Kidney glomerular epithelial cell (primary cell): ENCODE data around the gene TLK1.
"Not testable (repeated sequence)": the region's sequence is repeated elsewhere in the genome, so short reads cannot be mapped to it uniquely, and the experiment has no call there.

Experiments
- DNase-seq: peaks from one replicate; lab custom pipeline; 2025; lab: John Stamatoyannopoulos, UW

Gene TLK1

GRCh38 chr2:171142398-171142797 lies 18.3 kb downstream of the TLK1 start:
- no peak for DNase-seq

GRCh38 chr2:171141320-171141719 lies 19.4 kb downstream of the TLK1 start:
- DNase-seq = no peak

DNA sequence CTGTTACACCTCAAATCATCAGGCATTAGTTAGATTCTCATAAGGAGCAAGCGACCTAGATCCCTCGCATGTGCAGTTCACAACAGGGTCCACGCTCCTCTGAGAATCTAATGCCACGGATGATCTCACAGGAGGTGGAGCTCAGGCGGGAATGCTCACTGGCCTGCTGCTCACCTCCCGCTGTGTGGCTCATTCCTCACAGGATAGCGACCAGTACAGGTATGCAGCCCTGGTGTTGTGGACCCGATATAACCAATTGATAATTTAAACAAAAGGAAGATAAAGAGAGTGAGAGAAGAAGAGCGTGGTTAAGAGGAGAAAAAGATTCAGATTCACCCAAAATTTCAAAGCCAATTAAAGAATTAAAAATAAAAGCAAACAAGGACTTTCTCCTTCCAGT lies 20.8 kb downstream of the TLK1 start:
- no peak for DNase-seq

- DNase-seq = no peak
Observed at GRCh38 chr2:171136024-171136423, 24.7 kb downstream of the TLK1 start.

GRCh38 chr2:171134624-171135230 lies 26.0 kb downstream of the TLK1 start:
- no peak for DNase-seq

- no peak for DNase-seq
Observed at GRCh38 chr2:171132086-171132485, 28.6 kb downstream of the TLK1 start.

DNA sequence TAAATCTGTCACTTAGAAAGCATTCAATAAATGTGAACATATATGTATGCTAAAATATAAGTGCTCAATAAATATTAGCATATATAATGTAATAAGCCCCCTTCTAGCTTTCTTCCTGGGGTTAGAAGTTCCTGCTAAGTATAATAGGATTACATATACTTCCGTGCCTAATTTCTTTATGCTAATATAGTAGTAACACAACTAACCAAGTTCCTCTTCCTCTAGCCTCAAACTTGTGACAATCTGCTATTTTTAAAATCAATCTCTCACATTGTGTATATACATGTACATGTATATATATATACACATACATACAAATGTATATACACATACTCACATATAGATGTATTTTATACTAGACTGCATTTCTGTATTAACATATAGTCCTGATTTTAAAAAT lies 32.2 kb downstream of the TLK1 start:
- no peak for DNase-seq

- DNase-seq = no peak
Observed at GRCh38 chr2:171124541-171124940, 36.2 kb downstream of the TLK1 start.

- no peak for DNase-seq
Observed at GRCh38 chr2:171109571-171109970, 51.1 kb downstream of the TLK1 start.

DNA sequence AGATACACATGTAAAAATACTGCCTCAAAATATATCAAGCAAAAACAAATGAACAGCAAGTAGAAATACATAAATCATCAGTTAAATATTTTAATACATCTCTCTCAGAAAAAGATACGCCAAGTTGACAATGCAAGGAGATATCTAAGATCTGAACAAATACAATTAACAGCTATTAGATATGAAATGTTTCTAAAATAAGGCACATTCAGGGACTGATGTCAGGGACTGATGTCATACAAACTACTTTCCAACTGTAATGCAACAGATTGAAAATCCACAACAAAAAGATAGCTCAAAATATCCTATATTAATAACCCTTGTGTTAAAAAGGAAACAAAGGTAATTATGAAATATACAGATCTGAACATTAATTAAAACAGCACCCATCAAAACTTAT lies 51.7 kb downstream of the TLK1 start:
- DNase-seq = no peak

GRCh38 chr2:171107803-171108202 lies 52.9 kb downstream of the TLK1 start:
- DNase-seq = no peak

- DNase-seq = no peak
Observed at GRCh38 chr2:171104379-171104778, 56.3 kb downstream of the TLK1 start.

DNA sequence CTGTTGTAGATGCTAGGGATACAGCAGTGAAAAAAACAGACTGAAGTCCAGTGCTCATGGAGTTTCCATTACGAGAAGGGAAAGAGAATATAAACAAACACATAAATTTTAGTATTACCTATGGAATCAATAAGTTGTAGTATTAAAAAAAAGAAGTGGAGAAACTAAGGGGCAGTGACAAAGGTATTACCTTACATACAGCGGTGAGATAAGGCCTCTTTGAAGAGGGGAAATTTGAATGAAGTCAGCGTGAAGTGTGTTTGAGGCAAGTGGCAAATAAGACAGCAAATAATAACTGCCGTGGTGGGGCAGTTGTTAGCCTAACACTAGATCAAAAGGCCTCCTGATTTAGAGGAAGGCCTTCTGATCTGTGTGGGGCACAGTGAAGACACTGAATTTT lies 57.9 kb downstream of the TLK1 start:
- no peak for DNase-seq

DNA sequence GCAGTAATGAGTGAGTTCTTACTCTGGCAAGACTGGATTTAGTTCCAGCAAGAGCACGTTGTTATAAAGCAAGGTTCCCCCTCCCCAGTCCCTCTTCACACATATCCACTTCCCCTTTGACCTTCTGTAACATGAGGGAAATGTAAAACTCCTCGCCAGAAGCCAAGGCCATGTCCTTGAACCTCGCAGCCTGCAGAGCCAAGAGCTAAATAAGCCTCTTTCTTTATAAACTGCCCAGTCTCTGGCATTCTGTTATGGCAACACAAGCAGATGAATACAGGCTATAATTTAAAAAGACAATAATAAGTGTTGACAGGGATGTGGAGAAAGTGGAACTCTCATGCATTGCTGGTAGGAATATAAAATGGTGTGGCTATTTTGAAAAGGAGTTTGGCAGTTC lies 60.3 kb downstream of the TLK1 start:
- no peak for DNase-seq

DNA sequence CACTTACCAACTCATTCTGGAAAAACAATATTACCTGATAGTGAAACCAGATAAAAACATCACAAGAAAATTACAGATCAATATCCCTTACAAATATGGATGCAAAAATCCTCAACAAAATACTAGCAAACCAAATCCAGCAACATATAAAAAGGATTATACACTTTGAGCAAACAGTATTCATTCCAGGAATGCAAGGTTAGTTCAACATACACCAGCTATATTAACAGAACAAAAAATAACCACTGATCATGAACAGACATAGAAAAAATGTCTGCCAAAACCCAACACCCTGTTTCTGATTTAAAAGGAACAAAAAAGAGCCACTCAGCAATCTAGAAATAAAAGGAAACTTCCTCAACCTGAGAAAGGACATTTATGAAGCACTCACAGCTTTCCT lies 62.1 kb downstream of the TLK1 start:
- no peak for DNase-seq

GRCh38 chr2:171095014-171095582 lies 65.6 kb downstream of the TLK1 start:
- no peak for DNase-seq

DNA sequence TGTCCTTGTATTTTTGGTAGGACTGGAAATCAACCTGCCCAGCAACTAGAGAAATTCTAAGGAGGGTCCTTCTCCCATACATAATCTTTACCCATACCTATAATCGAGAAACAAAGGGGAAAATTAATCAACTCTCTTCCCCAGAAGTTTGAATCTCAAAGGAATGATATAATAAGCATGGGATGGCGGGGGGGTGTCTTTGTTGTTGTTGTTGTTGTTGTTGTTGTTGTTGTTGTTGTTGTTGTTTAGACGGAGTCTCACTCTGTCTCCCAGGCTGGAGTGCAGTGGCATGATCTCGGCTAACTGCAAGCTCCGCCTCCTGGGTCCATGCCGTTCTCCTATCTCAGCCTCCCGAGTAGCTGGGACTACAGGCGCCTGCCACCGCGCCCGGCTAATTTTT lies 69.2 kb downstream of the TLK1 start:
- not testable (repeated sequence) for DNase-seq

DNA sequence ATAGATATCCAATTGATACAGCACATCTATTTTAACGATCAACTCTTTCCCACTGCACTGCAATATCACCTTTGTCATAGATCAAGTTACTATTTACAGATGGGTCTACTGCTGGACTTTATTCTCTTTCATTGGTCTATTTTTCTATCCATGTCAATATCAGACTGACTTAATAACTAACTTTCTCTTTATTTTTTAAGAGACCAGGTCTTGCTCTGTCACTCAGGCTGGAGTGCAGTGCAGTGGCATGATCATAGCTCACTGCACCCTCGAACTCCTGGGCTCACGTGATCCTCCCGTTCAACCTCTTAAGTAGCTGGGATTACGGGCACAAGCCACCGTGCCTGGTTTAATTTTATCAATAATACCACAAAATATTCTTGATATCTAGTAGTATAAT lies 71.2 kb downstream of the TLK1 start:
- no peak for DNase-seq

DNA sequence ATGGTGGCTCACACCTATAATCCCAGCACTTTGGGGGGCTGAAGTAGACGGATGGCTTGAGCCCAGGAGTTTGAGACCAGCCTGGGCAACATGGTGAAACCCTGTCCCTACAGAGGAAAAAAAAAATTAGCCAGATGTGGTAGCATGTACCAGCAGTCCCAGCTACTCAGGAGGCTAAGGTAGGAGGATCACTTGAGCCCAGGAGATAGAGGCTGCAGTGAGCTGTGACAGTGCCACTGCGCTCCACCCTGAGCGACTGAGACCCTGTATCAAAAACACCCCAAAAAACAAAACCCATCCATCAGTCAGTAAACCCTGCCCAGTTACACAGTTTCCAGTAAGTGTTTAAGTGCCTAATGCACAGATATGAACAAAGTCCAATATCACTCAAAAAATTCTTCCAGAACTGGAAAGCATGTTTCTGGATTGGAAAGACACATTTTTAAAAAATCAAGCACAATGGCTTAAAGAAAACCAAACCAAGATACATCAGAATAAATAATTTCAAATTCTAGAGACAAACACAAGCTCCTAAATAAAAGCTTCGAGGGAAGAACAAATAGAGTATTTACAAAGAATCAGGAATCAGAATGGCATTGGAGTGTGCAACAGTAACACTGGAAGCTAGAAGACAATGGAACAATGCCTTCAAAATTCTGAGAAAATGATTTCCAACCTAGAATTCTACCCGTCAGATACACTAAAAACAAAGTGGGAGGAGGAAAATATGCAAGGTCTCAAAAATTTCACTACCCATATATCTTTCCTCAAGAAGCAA lies 72.4 kb downstream of the TLK1 start:
- no peak for DNase-seq

- DNase-seq = no peak
Observed at GRCh38 chr2:171087547-171087946, 73.1 kb downstream of the TLK1 start.

DNA sequence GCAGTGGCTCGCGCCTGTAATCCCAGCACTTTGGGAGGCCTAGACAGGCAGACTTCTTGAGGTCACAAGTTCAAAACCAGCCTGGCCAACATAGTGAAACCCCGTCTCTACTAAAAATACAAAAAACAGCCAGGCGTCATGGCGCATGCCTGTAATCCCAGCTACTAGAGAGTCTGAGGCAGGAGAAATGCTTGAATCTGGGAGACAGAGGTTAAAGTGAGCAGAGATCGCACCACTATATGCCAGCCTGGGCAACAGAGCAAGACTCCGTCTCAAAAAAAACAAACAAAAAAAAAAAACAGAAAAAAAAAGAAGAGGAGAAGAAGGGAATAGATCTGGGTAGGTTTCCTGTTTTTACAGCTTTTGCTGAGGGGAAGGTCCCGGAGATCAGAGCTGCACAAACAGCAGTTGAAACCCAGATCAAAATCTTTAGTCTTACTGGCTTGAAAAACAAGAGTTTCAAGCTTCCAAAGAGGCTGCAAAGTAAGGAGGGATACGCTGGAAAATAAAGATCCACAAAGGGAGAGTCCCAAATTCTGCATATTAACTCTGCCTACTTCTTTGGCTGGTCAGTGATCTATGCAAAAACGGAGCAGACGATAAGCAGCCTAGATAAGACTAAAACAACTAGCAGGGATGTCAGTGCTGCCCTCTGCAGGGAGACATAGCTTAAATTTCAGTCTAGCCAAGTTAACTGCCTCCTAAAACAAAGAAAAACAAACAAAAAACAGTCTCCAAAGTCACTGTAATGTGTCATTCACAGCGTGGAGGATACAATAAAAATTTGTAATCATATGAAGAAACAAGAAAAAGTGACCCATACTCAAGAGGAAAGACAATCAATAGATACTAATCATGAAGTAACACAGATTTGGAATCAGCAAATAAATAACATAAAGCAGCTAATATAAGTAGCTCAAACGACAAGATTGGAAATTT lies 74.1 kb downstream of the TLK1 start:
- DNase-seq = peak; percentile 21

- no peak for DNase-seq
Observed at GRCh38 chr2:171084128-171084527, 76.6 kb downstream of the TLK1 start.
